NCI-H1092 treated with DMSO at 0.1 percent for 48 hours (cell line): ENCODE results near the gene BRI3.
A peak's percentile ranks its signal among the peaks of the same experiment; 100 is the strongest.

Source experiments
- DNase-seq: peaks from one replicate; lab custom pipeline; 2025; lab: John Stamatoyannopoulos, UW

Gene BRI3

GRCh38 chr7:98252425-98253054 is 28.9 kb upstream of the BRI3 start:
- peak; percentile 47 for DNase-seq

- DNase-seq = no peak
These were observed 27.0 kb upstream of the BRI3 start for GRCh38 chr7:98254516-98254915.

DNA sequence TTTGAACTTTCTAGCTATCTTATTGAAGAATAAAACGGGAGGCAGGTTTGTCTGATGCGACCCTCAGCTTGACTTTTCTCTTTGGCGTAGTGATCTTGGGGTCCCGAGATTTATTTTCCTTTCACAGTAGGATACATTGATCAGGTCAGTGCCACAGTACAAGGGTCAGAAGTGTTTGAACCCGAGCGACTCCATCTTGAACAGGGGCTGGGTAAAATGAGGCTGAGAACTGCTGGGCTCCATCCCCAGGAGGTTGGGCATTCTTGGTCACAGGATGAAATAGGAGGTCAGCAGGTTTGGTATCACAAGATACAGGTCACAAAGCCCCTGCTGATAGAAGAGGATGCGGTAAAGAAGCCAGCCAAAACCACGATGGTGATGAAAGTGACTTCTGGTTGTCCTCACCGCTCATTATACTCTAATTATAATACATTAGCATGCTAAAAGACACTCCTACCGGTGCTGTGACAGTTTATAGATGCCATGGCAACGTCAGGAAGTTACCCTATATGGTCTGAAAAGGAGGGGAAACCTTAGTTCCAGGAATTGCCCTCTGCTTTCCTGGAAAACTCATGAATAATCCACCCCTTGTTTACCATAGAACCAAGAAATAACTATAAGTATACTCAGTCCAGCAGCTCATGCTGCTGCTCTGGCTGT is 26.4 kb upstream of the BRI3 start:
- DNase-seq = no peak

DNA sequence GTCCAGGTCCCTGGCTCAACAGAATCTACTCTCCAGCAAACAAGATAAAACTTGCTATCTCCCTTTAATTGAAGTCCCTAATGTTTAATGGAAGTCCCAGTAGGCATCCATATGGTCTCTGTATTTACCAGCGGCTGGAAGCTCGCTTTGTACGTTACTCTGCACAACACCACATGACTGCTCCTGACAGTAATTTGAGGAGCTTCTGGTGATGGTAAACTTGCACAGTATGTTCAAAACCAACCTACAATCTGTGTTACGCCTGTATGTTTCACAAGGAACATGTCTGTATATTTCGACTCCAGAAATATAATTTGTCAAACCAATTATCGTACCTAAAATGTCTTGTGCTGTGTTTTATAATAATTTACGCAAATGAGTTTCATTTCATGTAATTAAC is 25.1 kb upstream of the BRI3 start:
- no peak for DNase-seq

DNA sequence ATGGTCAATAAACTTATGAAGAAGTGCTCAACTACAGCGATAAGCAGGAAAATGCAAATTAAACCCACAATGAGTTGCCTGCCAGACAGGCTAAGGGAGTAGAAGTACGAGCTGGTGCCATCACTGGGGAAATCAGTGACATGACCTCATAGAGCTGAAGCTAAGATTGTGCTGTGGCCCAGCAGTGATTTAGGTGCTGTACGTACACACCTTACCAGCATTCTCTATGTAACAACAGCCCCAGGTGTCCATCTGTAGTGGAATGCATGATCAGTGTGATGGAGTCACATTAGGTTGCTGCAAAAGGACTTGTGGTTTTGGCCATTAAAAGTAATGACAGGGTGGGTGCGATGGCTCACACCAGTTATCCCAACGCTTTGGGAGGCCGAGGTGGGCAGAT is 23.8 kb upstream of the BRI3 start:
- DNase-seq = no peak

GRCh38 chr7:98265841-98266271 is 15.6 kb upstream of the BRI3 start:
- DNase-seq = no peak

DNA sequence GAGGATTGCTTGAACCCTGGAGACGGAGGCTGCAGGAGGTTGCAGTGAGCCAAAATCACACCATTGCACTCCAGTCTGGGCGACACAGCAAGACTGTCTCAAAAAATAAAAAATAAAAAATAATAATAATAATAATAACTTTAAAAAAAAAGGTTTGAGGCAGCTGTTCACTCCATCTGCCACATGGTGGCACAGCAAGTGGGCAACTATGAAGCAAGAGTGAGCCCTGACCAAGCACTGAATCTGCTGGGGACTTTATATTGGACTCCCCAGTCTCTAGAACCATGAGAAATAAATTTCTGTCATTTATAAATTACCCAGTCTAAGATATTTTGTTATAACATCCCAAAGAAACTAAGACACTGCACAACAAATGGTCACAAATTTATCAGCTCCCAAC is 14.6 kb upstream of the BRI3 start:
- DNase-seq = no peak

DNA sequence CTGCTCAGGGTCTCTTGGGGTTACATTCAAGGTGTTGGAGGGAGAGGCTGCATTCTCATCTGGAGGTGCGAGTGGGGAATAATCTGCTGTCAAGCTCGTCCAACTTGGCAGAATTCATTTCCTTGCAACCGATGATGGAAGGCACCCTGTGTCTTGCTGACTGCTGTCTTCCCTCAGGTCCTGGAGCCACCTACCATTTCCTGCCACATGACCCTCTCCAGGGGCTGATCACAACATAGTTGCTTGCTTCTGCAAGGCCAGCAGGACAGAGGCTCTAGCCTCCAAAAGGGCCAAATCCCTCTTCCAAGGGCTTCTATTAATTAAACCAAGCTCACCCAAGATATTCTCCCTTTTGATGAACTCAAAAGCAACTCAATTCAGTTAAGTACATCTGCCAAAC is 14.2 kb upstream of the BRI3 start:
- DNase-seq = no peak

GRCh38 chr7:98276241-98276761 is 5.2 kb upstream of the BRI3 start:
- no peak for DNase-seq

DNA sequence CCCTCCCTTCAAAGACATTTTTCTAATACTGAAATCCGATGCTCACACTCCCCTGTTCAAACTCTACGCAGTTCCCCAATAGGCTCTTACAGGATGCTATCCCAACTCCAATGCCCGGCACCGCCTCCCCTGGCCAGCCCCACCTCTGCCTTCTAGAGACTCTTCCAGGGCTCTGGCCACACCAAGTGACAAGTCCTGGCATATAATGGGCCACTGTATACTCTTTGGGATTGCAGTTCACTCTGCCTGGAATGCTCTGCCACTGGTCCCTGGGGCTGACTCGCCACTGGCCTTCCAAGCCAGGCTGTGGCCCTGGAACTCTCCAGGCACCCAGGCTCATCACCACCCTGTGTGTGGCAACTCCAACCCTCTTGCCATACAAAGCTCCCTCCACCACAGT is 3.1 kb upstream of the BRI3 start:
- DNase-seq = no peak

DNA sequence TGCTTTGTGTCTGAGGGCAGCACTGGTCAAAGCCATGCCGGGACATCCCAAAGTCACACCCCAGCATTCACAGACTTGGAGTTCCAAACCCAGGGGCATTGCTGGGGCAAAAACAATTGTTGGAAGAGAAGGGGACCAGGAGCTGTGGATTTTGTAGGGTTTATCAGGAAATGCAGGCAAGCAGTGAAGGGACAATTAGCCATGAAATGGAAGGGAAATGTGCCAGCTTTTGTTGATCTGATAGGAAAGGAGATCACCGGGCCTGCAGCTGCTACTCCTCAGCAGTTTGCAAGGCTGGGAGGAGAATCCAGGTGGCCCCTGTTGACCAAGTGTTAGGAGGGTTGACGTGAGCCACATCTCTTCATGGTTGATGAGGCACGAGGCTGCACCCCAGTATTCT is 2.5 kb upstream of the BRI3 start:
- peak; percentile 41 for DNase-seq

DNA sequence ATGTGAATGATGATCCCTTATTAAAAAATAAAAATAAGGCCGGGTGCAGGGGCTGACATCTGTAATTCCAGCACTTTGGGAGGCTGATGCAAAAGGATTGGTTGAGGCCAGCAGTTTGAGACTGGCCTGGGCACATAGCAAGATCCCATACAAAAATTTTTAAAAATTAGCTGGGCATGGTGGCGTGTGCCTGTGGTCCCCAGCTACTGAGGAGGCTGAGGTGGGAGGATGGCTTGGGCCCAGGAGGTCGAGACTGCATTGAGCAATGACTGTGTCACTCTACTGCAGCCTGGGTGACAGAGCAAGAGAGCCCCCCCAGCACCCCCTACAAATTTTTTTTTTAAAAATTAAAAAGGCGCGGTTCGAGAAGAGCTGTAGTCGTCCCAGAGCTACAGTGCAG is 1.2 kb upstream of the BRI3 start:
- no peak for DNase-seq

GRCh38 chr7:98281757-98282606 is 496 bp downstream of the BRI3 start:
- DNase-seq = no peak

DNA sequence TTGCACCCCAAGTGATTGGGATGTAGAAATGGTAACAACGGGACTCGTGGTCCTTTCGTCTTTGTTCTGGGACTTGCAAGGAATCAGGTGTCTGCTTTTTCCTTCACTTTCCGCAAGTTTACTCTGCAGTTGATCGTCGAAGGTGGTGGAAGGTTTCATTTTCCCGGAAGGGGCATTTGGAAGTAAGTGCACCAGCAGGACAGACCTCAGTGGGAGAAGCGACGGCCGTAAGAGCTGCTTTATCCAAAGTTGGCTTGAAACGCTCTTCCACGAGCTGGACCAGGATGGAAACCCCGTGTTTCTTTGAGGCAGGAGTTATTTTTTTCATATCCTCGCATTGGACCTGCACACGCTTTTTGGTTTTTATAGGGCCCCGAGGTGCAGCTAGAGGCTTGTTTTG is 1.2 kb downstream of the BRI3 start:
- no peak for DNase-seq

GRCh38 chr7:98283127-98283886 is 1.8 kb downstream of the BRI3 start:
- no peak for DNase-seq

GRCh38 chr7:98283887-98284222 is 2.4 kb downstream of the BRI3 start:
- DNase-seq = no peak

- no peak for DNase-seq
These were observed 3.0 kb downstream of the BRI3 start for GRCh38 chr7:98284335-98285036.

- DNase-seq = no peak
These were observed 3.9 kb downstream of the BRI3 start for GRCh38 chr7:98285157-98286092.

DNA sequence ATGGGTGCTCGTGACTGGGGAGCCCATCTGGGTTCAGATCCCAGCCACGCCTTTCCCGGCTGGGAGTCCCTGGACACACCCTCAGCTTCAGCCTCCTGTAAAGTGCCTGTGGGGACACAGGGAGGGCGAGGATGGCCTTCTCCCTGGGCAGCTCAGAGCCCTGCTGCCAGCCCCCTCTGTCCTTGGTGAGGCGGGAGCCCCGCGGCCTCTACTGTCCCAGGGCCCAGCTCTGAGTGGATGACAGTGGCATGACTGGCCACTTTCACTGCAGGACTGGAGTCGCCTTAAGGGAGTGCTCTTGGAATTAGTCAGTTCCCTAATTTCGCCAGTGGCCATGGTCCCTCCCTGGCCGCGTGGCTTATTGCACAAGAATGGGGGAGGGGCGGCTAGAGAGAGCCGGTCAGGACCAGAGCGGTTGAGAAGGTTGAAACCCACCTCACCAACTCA is 4.6 kb downstream of the BRI3 start:
- no peak for DNase-seq

DNA sequence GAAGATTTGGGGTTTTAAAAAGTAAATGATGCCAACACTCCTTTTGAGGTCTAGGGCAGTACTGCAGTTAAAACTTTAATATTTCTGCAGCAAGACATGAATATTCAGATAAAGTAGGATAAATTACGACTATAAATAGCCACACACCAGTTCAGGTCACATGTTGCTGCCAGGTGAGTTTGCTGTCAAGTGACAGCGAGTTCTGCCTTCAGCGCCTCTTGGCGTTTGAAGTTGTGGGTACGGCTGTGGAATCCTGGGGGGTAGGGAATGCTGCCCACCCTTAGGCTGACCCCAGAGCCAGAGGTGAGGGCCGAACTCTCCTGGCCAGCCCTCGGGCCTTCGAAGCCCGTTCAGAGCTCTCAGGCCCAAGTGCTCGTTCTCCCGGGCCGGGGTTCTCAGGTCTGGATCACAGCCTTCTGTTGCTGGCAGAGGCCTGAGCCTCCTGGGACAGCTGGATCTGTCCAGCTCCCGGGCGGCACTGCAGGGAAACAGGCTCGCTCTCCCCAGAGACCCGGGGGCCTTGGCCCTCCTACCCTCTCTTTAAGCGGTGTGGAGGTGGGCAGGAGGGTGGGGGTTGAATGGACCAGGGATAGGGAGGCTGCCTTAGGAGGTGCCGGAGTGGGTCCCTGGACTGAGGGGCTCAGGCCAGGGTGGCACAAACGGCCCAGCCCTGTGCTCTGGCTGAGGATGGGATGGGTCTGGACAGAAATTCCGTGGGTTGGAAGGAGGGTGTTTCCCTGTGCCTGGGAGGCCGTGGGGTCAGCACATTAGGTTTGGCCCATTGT is 5.4 kb downstream of the BRI3 start:
- no peak for DNase-seq
